ENCODE data around the gene ZHX3. TPM values are rescaled to one million over a fixed set of nuclear protein-coding genes. Genes with fewer than 3 reads are reported as not detected.

ZHX3 gene
- total RNA-seq, 4 donors from 2014 or later: 57.8 to 74.8 (median 60.5) TPM

GRCh38 chr20:41137614-41138474 is 179.7 kb downstream of the ZHX3 start:
- Histone ChIP-seq H3K4me1 (peaks cover 45 to 47% of the 10 kb centered on the region in 2 donors), H3K27me3 (no peaks in the 10 kb centered on the region), H3K9me3 (no peaks in the 10 kb centered on the region), H3K36me3 (no peaks in the 10 kb centered on the region), H3K4me3 (replicated peaks in 1 of 3) (peak overlapping the region; percentile 73 to 93 (median 93)), H3K27ac (peak overlapping the region; percentile 79 to 98 (median 96))
- peak; percentile 86 for DNase-seq
- TF ChIP-seq, protein P1, sequence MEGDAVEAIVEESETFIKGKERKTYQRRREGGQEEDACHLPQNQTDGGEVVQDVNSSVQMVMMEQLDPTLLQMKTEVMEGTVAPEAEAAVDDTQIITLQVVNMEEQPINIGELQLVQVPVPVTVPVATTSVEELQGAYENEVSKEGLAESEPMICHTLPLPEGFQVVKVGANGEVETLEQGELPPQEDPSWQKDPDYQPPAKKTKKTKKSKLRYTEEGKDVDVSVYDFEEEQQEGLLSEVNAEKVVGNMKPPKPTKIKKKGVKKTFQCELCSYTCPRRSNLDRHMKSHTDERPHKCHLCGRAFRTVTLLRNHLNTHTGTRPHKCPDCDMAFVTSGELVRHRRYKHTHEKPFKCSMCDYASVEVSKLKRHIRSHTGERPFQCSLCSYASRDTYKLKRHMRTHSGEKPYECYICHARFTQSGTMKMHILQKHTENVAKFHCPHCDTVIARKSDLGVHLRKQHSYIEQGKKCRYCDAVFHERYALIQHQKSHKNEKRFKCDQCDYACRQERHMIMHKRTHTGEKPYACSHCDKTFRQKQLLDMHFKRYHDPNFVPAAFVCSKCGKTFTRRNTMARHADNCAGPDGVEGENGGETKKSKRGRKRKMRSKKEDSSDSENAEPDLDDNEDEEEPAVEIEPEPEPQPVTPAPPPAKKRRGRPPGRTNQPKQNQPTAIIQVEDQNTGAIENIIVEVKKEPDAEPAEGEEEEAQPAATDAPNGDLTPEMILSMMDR (IDR thresholded peaks at IDR 0.05): no peak
- TF ChIP-seq POLR2A (IDR thresholded peaks at IDR 0.05): no peak
- intact Hi-C loops (cut with DNase I): loop anchor here (5.0 kb wide), 1 partner anchor 34 kb away; no protein-coding TSS in a partner anchor
- WGBS, 2 donors: 0 to 1% methylated on average over 1 to 18 of the region's 66 CpGs

GRCh38 chr20:41136680-41137613 is 180.6 kb downstream of the ZHX3 start, which contains the start of gene PLCG1:
Gene PLCG1, plus strand, starts transcription at chr20:41137543. Its CDS starts 99 bp downstream, at chr20:41137642.
- 0 to 3% methylated on average over 2 to 6 of the region's 121 CpGs for WGBS, 2 donors
- Histone ChIP-seq H3K9me3 (no peaks in the 10 kb centered on the region), H3K27ac (peak within 1 kb of the TSS; percentile 89 to 98 (median 96)), H3K27me3 (no peaks in the 10 kb centered on the region), H3K4me3 (replicated peaks in 1 of 3) (peak within 1 kb of the TSS; percentile 73 to 93 (median 93)), H3K4me1 (peaks cover 36 to 38% of the 10 kb centered on the region in 2 donors), H3K36me3 (no peaks in the 10 kb centered on the region)
- intact Hi-C loops (cut with DNase I): loop anchor here (5.0 kb wide), 1 partner anchor 35 kb away; no protein-coding TSS in a partner anchor
- DNase-seq: peak; percentile 93
- peak; percentile 71 to 89 for TF ChIP-seq POLR2A (IDR thresholded peaks at IDR 0.05)
- TF ChIP-seq, protein P1 (IDR thresholded peaks at IDR 0.05): peak in 2 of 6 experiments; percentile 1 to 23

DNA sequence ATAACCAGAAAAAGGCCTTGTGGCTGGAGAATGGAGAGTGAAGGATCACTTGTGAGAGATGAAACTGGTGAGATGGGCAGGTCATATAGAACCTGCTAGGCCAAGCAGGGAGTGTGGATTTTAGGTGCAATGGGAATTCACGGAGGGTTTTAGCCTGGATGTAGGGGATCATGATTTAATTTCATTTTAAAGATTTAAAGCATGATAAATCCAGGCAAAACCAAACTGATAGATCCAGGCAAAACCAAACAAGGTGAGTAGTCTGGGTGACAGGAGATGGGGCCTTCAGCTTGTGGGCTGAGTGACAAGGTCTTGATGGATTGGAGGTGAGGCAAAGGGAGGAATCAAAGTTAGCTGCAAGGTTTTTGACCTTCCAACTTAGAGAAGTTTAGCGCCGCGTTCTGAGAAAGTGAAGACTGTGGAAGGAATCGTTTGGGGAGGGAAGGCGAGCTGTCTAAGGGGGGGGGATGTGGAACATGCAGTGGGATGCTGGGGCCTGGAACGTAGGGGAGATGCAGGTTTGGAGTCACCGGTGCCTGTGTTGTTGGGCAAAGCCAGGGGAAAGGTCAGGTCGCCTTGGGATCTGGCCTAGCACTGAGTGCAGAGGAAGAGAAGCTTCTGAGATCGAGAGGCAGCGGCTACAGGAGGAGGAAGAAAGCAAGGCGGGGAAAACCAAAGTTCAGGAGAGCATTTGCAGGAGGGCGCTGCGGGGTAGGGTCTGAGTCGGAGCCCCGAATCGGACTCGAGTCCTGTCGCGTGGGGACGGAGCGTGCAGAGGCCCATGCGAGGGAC is 181.4 kb downstream of the ZHX3 start:
- TF ChIP-seq, protein P1 (IDR thresholded peaks at IDR 0.05): no peak
- TF ChIP-seq POLR2A (IDR thresholded peaks at IDR 0.05): no peak
- intact Hi-C loops (cut with DNase I): loop anchor here (5.0 kb wide), 1 partner anchor 36 kb away; no protein-coding TSS in a partner anchor
- peak overlapping the region; percentile 69 to 93 (median 93) for H3K4me3 ChIP-seq (replicated peaks in 1 of 3)
- 38 to 43% methylated on average over 22 to 23 of the region's 23 CpGs for WGBS, 2 donors
- DNase-seq: no peak
- H3K9me3 ChIP-seq: no peaks in the 10 kb centered on the region
- peaks cover 29 to 30% of the 10 kb centered on the region in 2 donors for H3K4me1 ChIP-seq
- no peaks in the 10 kb centered on the region for H3K27me3 ChIP-seq
- H3K27ac ChIP-seq: peak overlapping the region; percentile 89 to 98 (median 96)
- no peaks in the 10 kb centered on the region for H3K36me3 ChIP-seq

- no peak overlapping the region for H3K27ac ChIP-seq
- 62 to 65% methylated on average over 13 of the region's 13 CpGs for WGBS, 2 donors
Measured at GRCh38 chr20:41135187-41135887, 182.2 kb downstream of the ZHX3 start.

More at GRCh38 chr20:41135187-41135887, 182.2 kb downstream of the ZHX3 start:
- Histone ChIP-seq H3K27me3 (no peaks in the 10 kb centered on the region), H3K4me3 (replicated peaks in 1 of 3) (no peak overlapping the region), H3K9me3 (no peaks in the 10 kb centered on the region), H3K36me3 (no peaks in the 10 kb centered on the region), H3K4me1 (peaks cover 21 to 22% of the 10 kb centered on the region in 2 donors)
- peak; percentile 41 to 45 for DNase-seq
- TF ChIP-seq POLR2A (IDR thresholded peaks at IDR 0.05): no peak
- TF ChIP-seq, protein P1 (IDR thresholded peaks at IDR 0.05): peak; percentile 40 to 76 (median 62)
- intact Hi-C loops (cut with DNase I): loop anchor here (5.0 kb wide), 1 partner anchor 37 kb away; no protein-coding TSS in a partner anchor
